Immature natural killer cell (primary cell): ENCODE data around the gene ASB13. TPM values are rescaled to one million over a fixed set of nuclear protein-coding genes. Genes with fewer than 3 reads are reported as not detected.
"Not testable (repeated sequence)": the region's sequence is repeated elsewhere in the genome, so short reads cannot be mapped to it uniquely, and the experiment has no call there.

ENCODE experiments used
- DNase-seq, 3 donors: peaks; one replicate each; pipeline ENCODE4 v3.0.0; 2022; ENCODE audit warnings: mixed read lengths in 1 of 3
- H3K27ac Mint-ChIP-seq, 6 donors: one replicate each; pipeline ENCODE4 v1.8.0; 2020; ENCODE audit warnings: mixed read lengths in 6 of 6, mild to moderate bottlenecking in 5 of 6, inconsistent platforms in 4 of 6, moderate library complexity in 3 of 6
- H3K27me3 Mint-ChIP-seq, 3 donors: one replicate each; pipeline ENCODE4 v1.8.0; 2020 to 2021; ENCODE audit warnings: low read depth in 3 of 3, mild to moderate bottlenecking in 3 of 3, mixed read lengths in 3 of 3, moderate library complexity in 3 of 3, inconsistent platforms in 1 of 3
- H3K36me3 Mint-ChIP-seq, 3 donors: one replicate each; pipeline ENCODE4 v1.8.0; 2020; ENCODE audit warnings: mixed read lengths in 3 of 3, inconsistent platforms in 2 of 3, mild to moderate bottlenecking in 2 of 3
- H3K4me1 Mint-ChIP-seq, 2 donors: one replicate each; pipeline ENCODE4 v1.8.0; 2020; ENCODE audit warnings: inconsistent platforms in 2 of 2, mild to moderate bottlenecking in 2 of 2, mixed read lengths in 2 of 2, moderate library complexity in 1 of 2
- H3K4me3 Mint-ChIP-seq, 5 donors: one replicate each; pipeline ENCODE4 v1.8.0; 2020; ENCODE audit warnings: mild to moderate bottlenecking in 5 of 5, mixed read lengths in 5 of 5, inconsistent platforms in 3 of 5, moderate library complexity in 3 of 5
- H3K9me3 Mint-ChIP-seq, 6 donors: one replicate each; pipeline ENCODE4 v1.8.0; 2020; ENCODE audit warnings: mild to moderate bottlenecking in 6 of 6, mixed read lengths in 6 of 6, inconsistent platforms in 4 of 6, moderate library complexity in 3 of 6
- polyA plus RNA-seq, 3 donors: library from polyadenylated mRNA; unstranded; fragments of 300-500 nt; fragmentation: Illumina TruSeq; gene quantifications; one replicate each; pipeline ENCODE4 v1.2.3, GENCODE V29; 2021

Gene ASB13
- polyA plus RNA-seq, 3 donors from 2014 or later: 2.8 to 4.1 TPM; not detected in 1

- Mint-ChIP-seq H3K27ac (no peak overlapping the region), H3K36me3 (no peaks in the 10 kb centered on the region), H3K27me3 (peaks cover 3 to 16% (median 4%) of the 10 kb centered on the region in 3 donors), H3K4me1 (no peaks in the 10 kb centered on the region), H3K4me3 (no peak overlapping the region), H3K9me3 (no peaks in the 10 kb centered on the region)
- no peak for DNase-seq
These were observed 70.4 kb downstream of the ASB13 start for GRCh38 chr10:5595994-5596471.

- Mint-ChIP-seq H3K36me3 (no peaks in the 10 kb centered on the region), H3K9me3 (no peaks in the 10 kb centered on the region), H3K27ac (no peak overlapping the region), H3K4me1 (no peaks in the 10 kb centered on the region), H3K4me3 (no peak overlapping the region), H3K27me3 (peaks cover 3 to 16% (median 5%) of the 10 kb centered on the region in 3 donors)
- no peak for DNase-seq
These were observed 70.8 kb downstream of the ASB13 start for GRCh38 chr10:5595591-5595990.

- H3K36me3 Mint-ChIP-seq: no peaks in the 10 kb centered on the region
- H3K27me3 Mint-ChIP-seq: peaks cover 3 to 16% (median 5%) of the 10 kb centered on the region in 3 donors
- no peak for DNase-seq
- H3K9me3 Mint-ChIP-seq: no peaks in the 10 kb centered on the region
- H3K4me1 Mint-ChIP-seq: no peaks in the 10 kb centered on the region
- H3K4me3 Mint-ChIP-seq: no peak overlapping the region
- no peak overlapping the region for H3K27ac Mint-ChIP-seq
These were observed 71.3 kb downstream of the ASB13 start for GRCh38 chr10:5595095-5595494.

GRCh38 chr10:5594271-5595049 is 71.9 kb downstream of the ASB13 start:
- no peak for DNase-seq
- no peak overlapping the region for H3K27ac Mint-ChIP-seq
- H3K4me1 Mint-ChIP-seq: no peaks in the 10 kb centered on the region
- H3K27me3 Mint-ChIP-seq: peaks cover 3 to 16% (median 5%) of the 10 kb centered on the region in 3 donors
- H3K36me3 Mint-ChIP-seq: no peaks in the 10 kb centered on the region
- no peaks in the 10 kb centered on the region for H3K9me3 Mint-ChIP-seq
- H3K4me3 Mint-ChIP-seq: no peak overlapping the region

GRCh38 chr10:5593347-5593746 is 73.0 kb downstream of the ASB13 start:
- not testable (repeated sequence) for H3K9me3 Mint-ChIP-seq, H3K4me3 Mint-ChIP-seq, H3K36me3 Mint-ChIP-seq, DNase-seq, H3K4me1 Mint-ChIP-seq, H3K27ac Mint-ChIP-seq
- H3K27me3 Mint-ChIP-seq: peaks cover 3 to 14% (median 5%) of the 10 kb centered on the region in 3 donors

GRCh38 chr10:5592070-5592469 is 74.3 kb downstream of the ASB13 start:
- Mint-ChIP-seq H3K9me3 (no peaks in the 10 kb centered on the region), H3K27me3 (peaks cover 2 to 11% (median 7%) of the 10 kb centered on the region in 3 donors), H3K27ac (no peak overlapping the region), H3K4me3 (no peak overlapping the region), H3K4me1 (no peaks in the 10 kb centered on the region), H3K36me3 (no peaks in the 10 kb centered on the region)
- no peak for DNase-seq

- no peaks in the 10 kb centered on the region for H3K9me3 Mint-ChIP-seq
- DNase-seq: no peak
- no peaks in the 10 kb centered on the region for H3K36me3 Mint-ChIP-seq
- no peak overlapping the region for H3K4me3 Mint-ChIP-seq
- no peaks in the 10 kb centered on the region for H3K4me1 Mint-ChIP-seq
- H3K27me3 Mint-ChIP-seq: peaks cover 5 to 11% (median 7%) of the 10 kb centered on the region in 3 donors
- no peak overlapping the region for H3K27ac Mint-ChIP-seq
These were observed 75.0 kb downstream of the ASB13 start for GRCh38 chr10:5591336-5591824.

- H3K4me3 Mint-ChIP-seq: no peak overlapping the region
- no peaks in the 10 kb centered on the region for H3K36me3 Mint-ChIP-seq
- H3K9me3 Mint-ChIP-seq: no peaks in the 10 kb centered on the region
- no peaks in the 10 kb centered on the region for H3K4me1 Mint-ChIP-seq
- DNase-seq: no peak
- H3K27me3 Mint-ChIP-seq: peaks cover 4 to 11% (median 6%) of the 10 kb centered on the region in 3 donors
- H3K27ac Mint-ChIP-seq: peak overlapping the region in 1 of 6 donors; percentile 74
These were observed 75.6 kb downstream of the ASB13 start for GRCh38 chr10:5590816-5591215.

- DNase-seq: no peak
- no peaks in the 10 kb centered on the region for H3K4me1 Mint-ChIP-seq
- H3K27ac Mint-ChIP-seq: no peak overlapping the region
- H3K27me3 Mint-ChIP-seq: peaks cover 4 to 11% (median 6%) of the 10 kb centered on the region in 3 donors
- no peak overlapping the region for H3K4me3 Mint-ChIP-seq
- no peaks in the 10 kb centered on the region for H3K36me3 Mint-ChIP-seq
- no peaks in the 10 kb centered on the region for H3K9me3 Mint-ChIP-seq
These were observed 76.5 kb downstream of the ASB13 start for GRCh38 chr10:5589661-5590511.

- Mint-ChIP-seq H3K9me3 (no peaks in the 10 kb centered on the region), H3K27me3 (peaks cover 4 to 11% (median 5%) of the 10 kb centered on the region in 3 donors), H3K4me1 (no peaks in the 10 kb centered on the region), H3K4me3 (no peak overlapping the region), H3K36me3 (no peaks in the 10 kb centered on the region), H3K27ac (no peak overlapping the region)
- no peak for DNase-seq
These were observed 77.3 kb downstream of the ASB13 start for GRCh38 chr10:5589011-5589660.

Other genes with a start within 250 kb of the ASB13 start
- gene CALML5, start 167.0 kb downstream of the ASB13 start, polyA plus RNA-seq: not detected
- gene CALML3, start 141.6 kb downstream of the ASB13 start, polyA plus RNA-seq: not detected
- gene TASOR2, start 18.2 kb upstream of the ASB13 start, polyA plus RNA-seq: 10 to 100 TPM in 2 of 3 donors, under 1 TPM in 1; 0.27 to 20.1 (median 13.7) TPM
- 100 to 1,000 TPM; 181 to 290 (median 199) TPM for gene GDI2, start 146.8 kb upstream of the ASB13 start, polyA plus RNA-seq
- gene ANKRD16, start 223.3 kb upstream of the ASB13 start, polyA plus RNA-seq: 1 to 10 TPM; 3.2 to 5.0 (median 3.2) TPM
- 10 to 100 TPM; 32.6 to 60.6 (median 46.8) TPM for gene FBH1, start 223.6 kb upstream of the ASB13 start, polyA plus RNA-seq